ENCODE data around the gene PDZD2. TPM values are rescaled to one million over a fixed set of nuclear protein-coding genes. Genes with fewer than 3 reads are reported as not detected.

PDZD2 gene
- total RNA-seq, 2 experiments from 2014 or later = not detected

- H3K27me3 Mint-ChIP-seq = peaks cover 15% of the 10 kb centered on the region
- H3K9me3 Mint-ChIP-seq = no peaks in the 10 kb centered on the region
- H3K4me1 Mint-ChIP-seq = no peaks in the 10 kb centered on the region
- POLR2A ChIA-PET = no interaction called here
- no peaks in the 10 kb centered on the region for H3K36me3 Mint-ChIP-seq (ENCODE audit: low read depth)
- no peak overlapping the region for H3K27ac Mint-ChIP-seq
- CTCF ChIA-PET = no interaction called here
- H3K4me3 Mint-ChIP-seq = no peak overlapping the region
- no peak for DNase-seq
These were observed 18.9 kb upstream of the PDZD2 start for GRCh38 chr5:31620026-31620425.

DNA sequence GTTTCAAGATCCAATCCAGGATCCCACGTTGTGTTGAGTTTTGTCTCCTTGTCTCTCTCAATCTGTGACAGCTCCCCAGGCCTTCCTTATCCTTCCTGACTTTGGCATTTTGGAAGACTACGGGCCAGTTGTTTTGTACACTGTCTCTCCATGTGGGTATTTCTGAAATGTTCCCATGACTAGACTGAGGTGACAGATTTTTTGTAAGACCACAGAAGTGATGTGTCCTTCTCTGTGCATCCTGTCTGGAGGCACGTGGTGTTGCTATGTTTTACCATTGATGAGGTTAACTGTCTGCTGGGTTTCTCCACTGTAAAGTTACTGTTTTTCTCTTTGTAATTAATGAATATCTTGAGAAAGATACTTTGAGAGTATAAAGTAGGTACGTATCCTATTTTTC lies 15.7 kb upstream of the PDZD2 start:
- Mint-ChIP-seq H3K4me3 (no peak overlapping the region), H3K9me3 (no peaks in the 10 kb centered on the region), H3K27ac (no peak overlapping the region), H3K27me3 (peaks cover 4% of the 10 kb centered on the region), H3K36me3 (ENCODE audit: low read depth) (no peaks in the 10 kb centered on the region), H3K4me1 (no peaks in the 10 kb centered on the region)
- ChIA-PET POLR2A (no interaction called here), CTCF (no interaction called here)
- no peak for DNase-seq

DNA sequence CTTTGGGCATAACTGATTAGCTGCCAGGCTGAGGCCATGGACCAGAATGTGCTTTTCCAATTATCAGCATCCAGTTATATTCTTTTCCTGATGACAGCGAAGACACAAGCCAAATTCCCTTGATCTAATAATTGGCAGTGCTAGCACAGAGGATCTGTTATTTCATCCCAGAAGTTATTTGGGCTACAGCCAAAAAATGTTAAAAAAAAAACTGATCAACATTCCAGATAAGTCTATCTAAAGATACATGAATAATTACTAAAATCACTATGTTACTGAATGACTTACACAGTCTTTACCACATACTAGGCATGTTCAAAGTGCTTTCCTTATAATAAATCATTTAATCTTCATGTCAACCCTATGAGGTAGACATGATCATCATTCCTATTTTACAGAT lies 13.5 kb upstream of the PDZD2 start:
- Mint-ChIP-seq H3K4me1 (no peaks in the 10 kb centered on the region), H3K4me3 (no peak overlapping the region), H3K27me3 (peaks cover 4% of the 10 kb centered on the region), H3K36me3 (ENCODE audit: low read depth) (no peaks in the 10 kb centered on the region), H3K9me3 (no peaks in the 10 kb centered on the region), H3K27ac (no peak overlapping the region)
- DNase-seq = no peak
- ChIA-PET POLR2A (no interaction called here), CTCF (no interaction called here)

GRCh38 chr5:31626156-31626555 lies 12.8 kb upstream of the PDZD2 start:
- H3K27ac Mint-ChIP-seq = no peak overlapping the region
- H3K36me3 Mint-ChIP-seq (ENCODE audit: low read depth) = no peaks in the 10 kb centered on the region
- H3K9me3 Mint-ChIP-seq = no peaks in the 10 kb centered on the region
- no peak for DNase-seq
- no peaks in the 10 kb centered on the region for H3K4me1 Mint-ChIP-seq
- no peak overlapping the region for H3K4me3 Mint-ChIP-seq
- ChIA-PET CTCF (interaction anchor here (1.2 kb wide), 1 partner anchor 12 kb away, joined by 4 read pairs; the partner anchor contains the start of gene PDZD2), POLR2A (no interaction called here)
- H3K27me3 Mint-ChIP-seq = peaks cover 8% of the 10 kb centered on the region

- no peak overlapping the region for H3K4me3 Mint-ChIP-seq
- DNase-seq = no peak
- no peak overlapping the region for H3K27ac Mint-ChIP-seq
- ChIA-PET CTCF (interaction anchor here (1.2 kb wide), 1 partner anchor 12 kb away, joined by 4 read pairs; the partner anchor contains the start of gene PDZD2), POLR2A (no interaction called here)
- H3K4me1 Mint-ChIP-seq = no peaks in the 10 kb centered on the region
- peaks cover 8% of the 10 kb centered on the region for H3K27me3 Mint-ChIP-seq
- no peaks in the 10 kb centered on the region for H3K9me3 Mint-ChIP-seq
- no peaks in the 10 kb centered on the region for H3K36me3 Mint-ChIP-seq (ENCODE audit: low read depth)
These were observed 12.2 kb upstream of the PDZD2 start for GRCh38 chr5:31626604-31627234.

DNA sequence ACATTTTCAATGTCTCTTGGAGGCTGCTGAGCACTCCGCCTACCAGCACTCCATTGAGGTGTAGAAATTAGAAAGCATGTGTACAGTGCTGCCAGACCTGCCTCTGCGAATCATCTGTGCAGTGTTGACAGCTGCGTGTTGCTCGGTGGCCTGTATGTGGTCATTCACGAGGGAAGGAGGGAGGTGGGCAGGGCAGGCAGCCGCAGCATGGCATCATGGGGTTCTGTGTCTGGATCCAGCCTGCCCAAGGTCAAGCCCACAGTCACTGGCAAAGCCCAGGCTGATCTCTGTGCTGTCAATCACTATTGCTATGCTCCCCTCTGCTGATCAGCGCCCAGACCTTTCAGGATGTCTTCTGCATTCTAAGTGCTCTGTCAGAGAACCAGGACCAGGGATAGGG lies 8.0 kb upstream of the PDZD2 start:
- no peaks in the 10 kb centered on the region for H3K9me3 Mint-ChIP-seq
- H3K27me3 Mint-ChIP-seq = peaks cover 7% of the 10 kb centered on the region
- no peaks in the 10 kb centered on the region for H3K4me1 Mint-ChIP-seq
- no peaks in the 10 kb centered on the region for H3K36me3 Mint-ChIP-seq (ENCODE audit: low read depth)
- no peak overlapping the region for H3K27ac Mint-ChIP-seq
- CTCF ChIA-PET = no interaction called here
- H3K4me3 Mint-ChIP-seq = no peak overlapping the region
- no peak for DNase-seq
- POLR2A ChIA-PET = no interaction called here

DNA sequence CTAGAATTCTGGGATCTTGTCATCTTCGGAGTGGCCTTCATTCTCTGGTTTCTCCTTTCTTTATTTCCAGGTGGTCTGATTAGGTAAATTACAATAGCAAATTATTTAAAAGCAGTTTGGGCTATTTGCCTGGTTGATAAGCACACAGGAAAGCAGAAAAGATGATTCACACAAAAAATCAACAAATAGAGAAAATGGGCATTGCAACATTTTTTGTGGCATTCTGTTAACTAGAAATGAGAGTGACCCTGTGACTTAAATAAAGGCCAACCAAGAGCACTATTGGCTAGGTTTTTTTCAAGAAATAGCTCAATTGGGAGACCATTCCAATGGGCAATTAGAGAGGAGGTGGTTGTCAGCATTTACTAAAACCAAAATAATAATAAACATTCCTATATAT lies 6.5 kb upstream of the PDZD2 start:
- no peak overlapping the region for H3K27ac Mint-ChIP-seq
- H3K27me3 Mint-ChIP-seq = peaks cover 18% of the 10 kb centered on the region
- no peaks in the 10 kb centered on the region for H3K9me3 Mint-ChIP-seq
- no peak for DNase-seq
- no peak overlapping the region for H3K4me3 Mint-ChIP-seq
- no peaks in the 10 kb centered on the region for H3K4me1 Mint-ChIP-seq
- H3K36me3 Mint-ChIP-seq (ENCODE audit: low read depth) = no peaks in the 10 kb centered on the region
- ChIA-PET CTCF (no interaction called here), POLR2A (no interaction called here)

DNA sequence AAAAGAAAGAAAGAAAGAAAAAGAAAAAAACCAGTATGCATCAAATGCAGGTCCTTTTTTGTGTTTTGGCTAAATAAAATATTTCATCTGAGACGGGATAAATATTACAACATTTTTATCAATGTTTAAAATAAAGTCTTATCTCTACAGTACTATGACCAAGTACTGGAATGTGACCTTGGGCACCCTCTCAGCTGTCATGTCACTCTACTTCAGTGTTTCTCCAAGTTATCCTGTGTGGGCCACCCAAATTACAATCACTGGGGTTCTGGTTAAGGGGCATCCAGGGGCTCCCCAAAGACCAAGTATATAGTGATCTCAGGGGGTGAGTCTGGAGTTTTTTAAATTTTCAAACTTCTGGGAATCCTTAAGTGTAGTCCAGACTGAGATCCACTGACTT lies 3.5 kb upstream of the PDZD2 start:
- peaks cover 32% of the 10 kb centered on the region for H3K27me3 Mint-ChIP-seq
- ChIA-PET POLR2A (no interaction called here), CTCF (no interaction called here)
- DNase-seq = no peak
- no peaks in the 10 kb centered on the region for H3K36me3 Mint-ChIP-seq (ENCODE audit: low read depth)
- peaks cover 3% of the 10 kb centered on the region for H3K4me1 Mint-ChIP-seq
- H3K27ac Mint-ChIP-seq = no peak overlapping the region
- no peak overlapping the region for H3K4me3 Mint-ChIP-seq
- no peaks in the 10 kb centered on the region for H3K9me3 Mint-ChIP-seq

DNA sequence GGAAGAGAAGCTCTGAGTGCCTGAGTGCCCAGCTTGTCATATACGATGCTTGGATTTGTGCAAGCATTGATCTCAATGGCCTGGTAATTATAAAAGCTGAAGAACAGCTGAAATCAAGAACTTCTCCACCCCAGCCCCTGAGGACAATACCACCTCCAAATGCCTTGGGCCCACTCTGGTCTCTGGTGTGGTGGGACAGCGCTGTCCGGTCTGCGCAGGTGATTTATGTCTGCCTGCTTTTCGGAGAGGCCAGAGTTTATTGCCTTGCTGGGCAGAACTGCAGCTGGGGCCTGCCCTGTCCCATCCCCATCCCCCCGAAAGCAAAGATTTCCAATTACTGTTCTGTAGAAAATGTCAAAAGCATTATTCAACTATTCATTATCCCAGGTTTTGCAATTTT lies 1.1 kb upstream of the PDZD2 start:
- H3K4me1 Mint-ChIP-seq = peaks cover 3% of the 10 kb centered on the region
- DNase-seq = no peak
- H3K27ac Mint-ChIP-seq = no peak overlapping the region
- CTCF ChIA-PET = interaction anchor here (0.5 to 1.3 kb wide), 3 partner anchors 106 to 455 kb away, joined by 3 to 5 read pairs (median 4); partner anchors contain the start of genes C5orf22 and DROSHA
- POLR2A ChIA-PET = no interaction called here
- no peak overlapping the region for H3K4me3 Mint-ChIP-seq
- no peaks in the 10 kb centered on the region for H3K36me3 Mint-ChIP-seq (ENCODE audit: low read depth)
- peaks cover 29% of the 10 kb centered on the region for H3K27me3 Mint-ChIP-seq
- H3K9me3 Mint-ChIP-seq = no peaks in the 10 kb centered on the region

DNA sequence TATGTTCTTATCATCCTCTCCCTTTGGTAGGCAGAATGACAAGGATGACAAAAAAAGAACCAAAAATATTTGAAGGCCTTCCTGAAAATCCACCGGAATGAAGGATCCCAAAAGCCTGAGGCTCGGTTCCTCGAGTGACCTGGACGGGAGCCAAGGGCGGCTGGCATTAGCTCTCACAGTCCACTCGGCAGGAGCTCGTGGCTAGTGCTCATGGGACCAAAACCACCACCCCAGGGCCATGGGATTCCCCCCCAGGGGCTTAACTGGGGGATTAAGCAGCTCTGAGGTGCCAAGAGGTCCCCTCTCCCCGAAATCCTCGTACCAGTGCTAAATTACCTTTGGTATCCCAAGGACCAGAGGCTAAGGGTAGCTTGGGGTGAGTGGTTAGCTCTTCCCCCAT lies 586 bp upstream of the PDZD2 start:
- ChIA-PET POLR2A (no interaction called here), CTCF (interaction anchor here (0.5 to 1.3 kb wide), 6 partner anchors 8 to 455 kb away, joined by 3 to 5 read pairs (median 4); partner anchors contain the start of genes C5orf22 and DROSHA)
- peaks cover 27% of the 10 kb centered on the region for H3K27me3 Mint-ChIP-seq
- peaks cover 3% of the 10 kb centered on the region for H3K4me1 Mint-ChIP-seq
- no peaks in the 10 kb centered on the region for H3K9me3 Mint-ChIP-seq
- H3K36me3 Mint-ChIP-seq (ENCODE audit: low read depth) = no peaks in the 10 kb centered on the region
- no peak overlapping the region for H3K27ac Mint-ChIP-seq
- no peak for DNase-seq
- peak overlapping the region; percentile 68 for H3K4me3 Mint-ChIP-seq

- ChIA-PET CTCF (interaction anchor here (0.9 to 1.2 kb wide), 2 partner anchors 10 to 20 kb away, joined by 3 read pairs; no protein-coding TSS in a partner anchor), POLR2A (no interaction called here)
- Mint-ChIP-seq H3K27me3 (peaks cover 25% of the 10 kb centered on the region), H3K4me3 (peak overlapping the region; percentile 44), H3K27ac (no peak overlapping the region), H3K36me3 (ENCODE audit: low read depth) (no peaks in the 10 kb centered on the region), H3K4me1 (peaks cover 3% of the 10 kb centered on the region), H3K9me3 (no peaks in the 10 kb centered on the region)
- no peak for DNase-seq
These were observed 815 bp downstream of the PDZD2 start for GRCh38 chr5:31639481-31640411.

GRCh38 chr5:31640573-31640972 lies 1.6 kb downstream of the PDZD2 start:
- Mint-ChIP-seq H3K4me1 (peaks cover 3% of the 10 kb centered on the region), H3K9me3 (no peaks in the 10 kb centered on the region), H3K4me3 (no peak overlapping the region), H3K27ac (no peak overlapping the region), H3K36me3 (ENCODE audit: low read depth) (no peaks in the 10 kb centered on the region), H3K27me3 (peaks cover 25% of the 10 kb centered on the region)
- CTCF ChIA-PET = interaction anchor here (1.2 kb wide), 1 partner anchor 19 kb away, joined by 3 read pairs; no protein-coding TSS in a partner anchor
- POLR2A ChIA-PET = no interaction called here
- DNase-seq = no peak

- Mint-ChIP-seq H3K4me3 (no peak overlapping the region), H3K27me3 (peaks cover 24% of the 10 kb centered on the region), H3K27ac (no peak overlapping the region), H3K9me3 (no peaks in the 10 kb centered on the region), H3K36me3 (ENCODE audit: low read depth) (no peaks in the 10 kb centered on the region), H3K4me1 (peaks cover 3% of the 10 kb centered on the region)
- ChIA-PET POLR2A (no interaction called here), CTCF (no interaction called here)
- DNase-seq = no peak
These were observed 2.1 kb downstream of the PDZD2 start for GRCh38 chr5:31641059-31641458.
